ENCODE data around the gene EPHA7.

The EPHA7 gene

DNA sequence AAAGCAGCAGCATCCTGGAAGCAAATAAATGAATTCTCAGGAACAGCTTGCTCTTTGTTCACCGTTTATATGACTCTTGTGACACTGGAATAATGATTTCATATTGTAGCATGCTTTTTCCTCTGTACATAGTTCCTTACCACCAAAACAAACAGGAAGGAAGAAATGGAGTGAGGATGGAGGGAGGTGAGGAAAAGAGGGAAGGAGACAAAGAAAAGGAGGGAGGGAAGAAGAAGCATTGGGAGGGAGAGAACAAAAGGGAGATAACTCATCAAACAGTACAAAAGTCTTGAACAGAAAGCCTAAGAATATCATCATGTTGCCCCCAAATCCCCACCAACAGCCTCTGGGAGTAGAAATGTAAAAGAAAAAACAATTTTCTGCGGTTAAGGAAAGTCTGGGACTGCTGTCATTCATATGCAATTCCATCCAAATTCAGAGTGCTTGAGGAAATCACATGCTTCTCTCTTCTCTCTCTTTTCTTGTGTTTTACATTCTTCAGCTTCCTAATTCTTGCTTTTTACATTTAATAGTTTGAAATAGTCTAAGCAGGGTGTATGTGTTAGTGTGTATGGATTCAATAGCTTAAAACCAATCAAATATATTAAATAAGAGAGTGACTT, 81.5 kb downstream of the EPHA7 start:
- Histone ChIP-seq H3K4me3 (replicated peaks; ENCODE audit: insufficient read depth, low read length) (no peak overlapping the region), H3K27ac (replicated peaks) (no peak overlapping the region), H3K27me3 (ENCODE audit: insufficient read depth, poor library complexity, severe bottlenecking) (no peaks in the 10 kb centered on the region)
- DNase-seq (ENCODE audit: low read depth in 1 of 2, low spot score in 1 of 2), result no peak
- TF ChIP-seq CTCF (IDR thresholded peaks at IDR 0.05; ENCODE audit: insufficient read depth, low read length) (no peak), GABPA (IDR thresholded peaks at IDR 0.05; ENCODE audit: low read depth) (no peak), REST (IDR thresholded peaks at IDR 0.05; ENCODE audit: insufficient replicate concordance, low read depth) (no peak), SPI1 (IDR thresholded peaks at IDR 0.05; ENCODE audit: borderline replicate concordance, low read depth) (no peak), POLR2AphosphoS5 (IDR thresholded peaks at IDR 0.05; ENCODE audit: low read depth) (no peak)

DNA sequence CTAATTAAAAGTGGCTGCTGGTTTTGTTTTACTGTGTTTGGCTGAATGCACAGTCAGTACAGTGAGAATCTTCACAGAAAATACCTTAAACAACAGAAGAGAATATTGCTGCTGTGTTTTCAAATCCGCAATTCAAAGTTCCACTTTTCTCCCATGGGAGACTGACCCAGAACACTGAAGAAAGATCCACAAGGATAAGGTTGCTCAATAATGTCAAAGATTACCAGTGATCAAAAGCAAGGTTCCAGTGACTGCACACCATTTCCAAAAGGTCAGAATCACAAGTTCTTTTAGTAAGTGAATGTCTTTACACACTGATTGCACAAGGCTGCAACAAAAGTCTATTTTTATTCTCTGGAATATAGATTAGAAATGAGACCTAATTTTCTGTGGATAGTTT, 82.3 kb downstream of the EPHA7 start:
- no peak for DNase-seq (ENCODE audit: low read depth in 1 of 2, low spot score in 1 of 2)
- Histone ChIP-seq H3K4me3 (replicated peaks; ENCODE audit: insufficient read depth, low read length) (no peak overlapping the region), H3K27me3 (ENCODE audit: insufficient read depth, poor library complexity, severe bottlenecking) (no peaks in the 10 kb centered on the region), H3K27ac (replicated peaks) (no peak overlapping the region)
- TF ChIP-seq REST (IDR thresholded peaks at IDR 0.05; ENCODE audit: insufficient replicate concordance, low read depth) (no peak), SPI1 (IDR thresholded peaks at IDR 0.05; ENCODE audit: borderline replicate concordance, low read depth) (no peak), POLR2AphosphoS5 (IDR thresholded peaks at IDR 0.05; ENCODE audit: low read depth) (no peak), CTCF (IDR thresholded peaks at IDR 0.05; ENCODE audit: insufficient read depth, low read length) (no peak), GABPA (IDR thresholded peaks at IDR 0.05; ENCODE audit: low read depth) (no peak)

- Histone ChIP-seq H3K27ac (replicated peaks) (no peak overlapping the region), H3K27me3 (ENCODE audit: insufficient read depth, poor library complexity, severe bottlenecking) (no peaks in the 10 kb centered on the region), H3K4me3 (replicated peaks; ENCODE audit: insufficient read depth, low read length) (no peak overlapping the region)
- TF ChIP-seq POLR2AphosphoS5 (IDR thresholded peaks at IDR 0.05; ENCODE audit: low read depth), result no peak
- TF ChIP-seq SPI1 (IDR thresholded peaks at IDR 0.05; ENCODE audit: borderline replicate concordance, low read depth), result no peak
- TF ChIP-seq GABPA (IDR thresholded peaks at IDR 0.05; ENCODE audit: low read depth), result no peak
- TF ChIP-seq CTCF (IDR thresholded peaks at IDR 0.05; ENCODE audit: insufficient read depth, low read length), result no peak
- no peak for TF ChIP-seq REST (IDR thresholded peaks at IDR 0.05; ENCODE audit: insufficient replicate concordance, low read depth)
- no peak for DNase-seq (ENCODE audit: low read depth in 1 of 2, low spot score in 1 of 2)
These were observed 89.9 kb downstream of the EPHA7 start for GRCh38 chr6:93329301-93330000.

Measured in HL-60 (cell line).